GM19324 (cell line): Measurements from ENCODE around the gene ATP11A.
A peak's percentile ranks its signal among the peaks of the same experiment; 100 is the strongest.
"Not testable (repeated sequence)": the region's sequence is repeated elsewhere in the genome, so short reads cannot be mapped to it uniquely, and the experiment has no call there.

Source experiments
- ATAC-seq: cut with Tn5 transposase; IDR thresholded peaks from one replicate; pipeline ENCODE4 v1.9.1; 2021; ENCODE audit warnings: mild to moderate bottlenecking, moderate library complexity; ENCODE audit not compliant: unreplicated experiment, low FRiP score

ATP11A gene

DNA sequence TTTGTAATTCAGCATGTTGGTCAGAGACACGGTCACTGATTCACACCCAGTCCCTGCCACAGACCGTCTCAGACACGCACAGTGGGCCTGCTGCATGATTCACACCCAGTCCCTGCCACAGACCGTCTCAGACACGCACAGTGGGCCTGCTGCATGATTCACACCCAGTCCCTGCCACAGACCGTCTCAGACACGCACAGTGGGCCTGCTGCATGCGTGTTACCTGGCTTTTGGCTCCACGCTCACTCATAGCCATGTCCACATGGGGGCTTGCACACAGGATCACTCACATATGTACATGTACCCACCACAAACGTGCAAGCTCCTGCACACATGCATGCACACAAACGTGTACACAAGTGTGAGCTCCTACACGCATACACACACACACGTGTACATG, 194.9 kb downstream of the ATP11A start:
- not testable (repeated sequence) for ATAC-seq

DNA sequence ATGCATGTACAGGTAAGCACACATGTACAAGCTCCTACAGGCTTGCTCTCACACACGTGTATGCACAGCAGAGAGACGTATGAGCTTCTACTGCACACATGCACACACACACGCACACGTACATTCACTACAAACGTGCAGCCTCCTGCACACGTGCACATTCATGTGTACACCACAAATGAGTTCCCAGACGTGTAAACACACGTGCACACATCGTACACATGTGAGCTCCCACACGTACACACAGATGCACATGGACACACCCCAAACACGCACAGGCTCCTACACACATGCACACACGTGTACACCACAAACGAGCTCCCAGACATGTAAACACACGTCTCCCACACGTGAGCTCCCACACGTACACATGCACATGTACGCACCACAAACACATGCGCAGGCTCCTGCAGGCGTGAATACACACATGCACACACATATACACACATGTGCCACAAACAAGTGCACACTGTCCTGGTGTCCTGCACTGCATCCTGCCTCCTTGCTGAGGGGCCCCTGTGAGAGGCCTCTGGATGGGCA, 195.5 kb downstream of the ATP11A start:
- ATAC-seq: no peak

DNA sequence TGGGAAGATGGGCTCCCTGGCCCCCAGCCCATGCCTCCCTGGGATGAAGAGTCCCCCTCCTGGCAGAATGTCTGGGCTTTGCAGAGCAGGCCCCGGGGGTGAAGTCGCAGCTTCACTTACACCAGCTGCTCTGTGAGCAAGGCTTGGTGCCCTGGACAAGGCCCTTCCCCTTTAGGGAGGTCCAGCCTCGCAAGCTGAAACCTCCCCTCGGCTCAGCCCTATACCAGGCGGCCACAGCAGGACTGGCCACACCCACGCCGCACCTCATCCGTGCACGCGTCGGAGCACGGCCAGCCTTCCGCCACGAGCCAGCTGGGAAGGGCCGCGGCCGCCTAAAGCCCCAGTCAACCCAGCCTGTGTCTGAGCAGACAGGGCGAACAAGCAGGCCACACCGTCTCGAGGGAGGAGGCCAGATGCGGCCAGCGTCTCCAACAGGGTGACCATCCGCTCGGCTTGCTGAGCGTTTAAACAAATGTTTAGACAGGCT, 196.0 kb downstream of the ATP11A start:
- no peak for ATAC-seq

DNA sequence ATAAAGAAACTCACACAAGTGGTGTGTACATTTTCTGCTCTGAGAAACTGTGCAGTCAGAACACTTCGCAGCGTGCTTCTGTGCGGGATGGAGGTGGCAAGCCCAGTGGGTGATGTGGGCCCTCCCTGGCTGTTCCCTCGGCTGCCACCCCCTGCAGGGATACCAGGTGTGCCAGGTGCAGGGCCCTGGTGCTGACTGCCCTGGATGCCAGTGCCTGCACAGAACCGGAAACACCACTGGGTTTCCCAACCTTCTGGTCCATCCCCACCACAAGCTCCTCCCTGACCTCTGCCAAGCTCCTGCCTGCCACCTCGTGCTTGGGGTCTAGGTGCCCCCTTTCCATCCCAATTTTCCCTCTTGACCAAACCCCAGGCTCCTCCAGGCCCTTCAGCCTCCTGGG, 197.3 kb downstream of the ATP11A start:
- no peak for ATAC-seq

DNA sequence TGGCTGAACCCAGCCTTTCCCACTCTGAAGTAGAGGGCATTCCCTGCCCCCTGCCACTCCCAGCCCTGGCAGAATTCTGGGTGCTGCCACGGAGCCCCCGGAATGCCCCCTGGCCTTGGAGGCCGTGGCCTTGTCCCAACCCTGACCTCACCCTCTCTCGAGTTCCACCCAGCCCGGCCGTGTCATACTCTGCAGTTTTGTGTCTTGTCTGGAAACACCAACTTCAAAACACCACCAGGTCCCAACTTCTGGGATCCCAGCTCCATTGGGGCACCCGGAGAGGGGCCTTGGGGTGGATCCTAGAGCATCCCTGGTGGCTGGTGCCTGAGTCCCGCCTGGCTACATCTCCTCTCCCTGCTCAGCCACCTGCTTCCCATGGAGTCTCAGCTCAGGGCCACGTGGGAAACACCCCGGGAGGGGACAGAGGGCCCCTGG, 197.7 kb downstream of the ATP11A start:
- no peak for ATAC-seq

DNA sequence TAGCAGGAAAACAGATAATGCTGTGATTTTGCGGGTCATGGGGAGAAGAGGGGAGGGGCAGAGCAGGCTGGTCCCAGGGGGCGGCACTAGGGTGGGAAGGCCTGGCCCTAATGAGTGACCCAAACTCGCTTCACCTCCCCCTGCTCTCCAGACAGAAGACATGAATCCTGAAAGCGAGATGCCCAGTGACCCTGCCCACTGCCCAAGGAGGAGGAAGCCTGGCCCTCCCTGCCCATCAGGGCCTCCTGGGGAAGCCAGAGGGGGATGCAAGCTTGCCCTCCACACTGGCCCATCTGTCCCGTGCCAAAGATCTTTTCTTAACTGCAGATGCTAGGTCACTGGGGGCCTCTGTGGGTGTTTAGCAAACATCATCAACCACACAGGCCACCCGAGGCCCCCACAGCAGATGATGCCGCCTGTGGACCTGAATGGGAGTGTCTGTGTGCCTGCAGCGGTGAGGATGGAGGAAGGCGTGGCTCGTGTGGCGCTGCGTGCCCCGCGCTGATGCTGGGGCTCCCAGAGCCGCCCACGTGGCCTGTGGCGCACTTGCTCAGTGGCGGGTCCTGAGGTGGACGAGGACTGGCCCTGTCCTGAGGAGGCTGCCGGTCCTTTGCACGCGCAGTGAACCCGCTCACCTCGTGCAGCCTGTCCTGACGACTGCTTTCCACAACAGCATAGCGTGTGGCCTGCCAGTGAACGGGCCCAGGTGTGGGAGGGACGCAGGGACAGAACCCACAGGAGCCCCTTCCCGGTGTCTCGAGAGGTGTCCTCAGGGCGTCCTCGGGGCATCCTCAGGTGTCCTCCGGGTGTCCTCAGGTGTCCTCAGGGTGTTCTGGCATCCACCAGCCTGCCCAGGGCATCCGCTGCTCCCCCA, 198.6 kb downstream of the ATP11A start:
- ATAC-seq: no peak

DNA sequence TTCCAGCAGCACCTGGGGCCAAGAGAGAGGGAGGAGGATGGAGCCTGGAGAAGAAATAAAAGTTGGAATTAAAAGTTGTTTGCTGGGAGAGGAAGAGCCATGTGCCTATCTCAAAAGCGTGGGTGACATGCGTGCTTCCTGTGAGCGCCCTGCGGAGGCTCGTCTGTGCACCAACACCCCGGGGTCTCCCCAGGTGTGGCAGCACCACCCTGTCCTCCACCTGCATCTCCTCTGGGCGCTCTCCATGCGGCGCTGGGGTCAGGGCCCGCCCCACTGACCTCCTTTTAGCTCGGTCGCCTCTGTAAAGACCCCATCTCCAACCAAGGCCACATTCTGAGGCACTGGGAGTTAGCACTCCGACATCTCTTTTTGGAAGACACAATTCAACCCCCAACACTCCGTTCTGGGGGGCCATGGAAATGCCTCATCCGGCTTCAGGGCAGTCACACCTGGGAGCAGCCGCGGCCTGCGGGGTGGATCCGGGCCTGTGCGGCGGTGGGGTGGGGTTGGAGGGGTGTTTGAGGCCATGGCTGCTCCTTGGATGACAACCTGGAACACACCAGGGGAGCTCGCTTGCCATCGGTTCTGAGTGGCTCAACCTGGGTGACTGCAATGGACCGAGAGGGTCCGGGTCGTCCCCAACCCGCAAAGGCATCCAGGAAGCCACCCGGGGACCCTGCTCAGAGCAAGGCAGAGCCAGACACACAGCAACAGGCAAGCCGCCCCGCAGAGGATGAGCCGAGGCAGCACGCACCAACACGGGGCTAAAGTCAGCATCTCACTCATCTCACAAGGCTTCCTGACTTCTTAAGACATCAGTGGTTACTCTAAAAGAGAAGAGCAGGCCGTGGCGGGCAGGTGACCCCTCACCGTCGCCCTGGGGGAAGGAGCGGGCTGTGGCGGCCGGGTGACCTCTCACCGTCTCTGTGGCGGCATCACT, 199.8 kb downstream of the ATP11A start:
- no peak for ATAC-seq

DNA sequence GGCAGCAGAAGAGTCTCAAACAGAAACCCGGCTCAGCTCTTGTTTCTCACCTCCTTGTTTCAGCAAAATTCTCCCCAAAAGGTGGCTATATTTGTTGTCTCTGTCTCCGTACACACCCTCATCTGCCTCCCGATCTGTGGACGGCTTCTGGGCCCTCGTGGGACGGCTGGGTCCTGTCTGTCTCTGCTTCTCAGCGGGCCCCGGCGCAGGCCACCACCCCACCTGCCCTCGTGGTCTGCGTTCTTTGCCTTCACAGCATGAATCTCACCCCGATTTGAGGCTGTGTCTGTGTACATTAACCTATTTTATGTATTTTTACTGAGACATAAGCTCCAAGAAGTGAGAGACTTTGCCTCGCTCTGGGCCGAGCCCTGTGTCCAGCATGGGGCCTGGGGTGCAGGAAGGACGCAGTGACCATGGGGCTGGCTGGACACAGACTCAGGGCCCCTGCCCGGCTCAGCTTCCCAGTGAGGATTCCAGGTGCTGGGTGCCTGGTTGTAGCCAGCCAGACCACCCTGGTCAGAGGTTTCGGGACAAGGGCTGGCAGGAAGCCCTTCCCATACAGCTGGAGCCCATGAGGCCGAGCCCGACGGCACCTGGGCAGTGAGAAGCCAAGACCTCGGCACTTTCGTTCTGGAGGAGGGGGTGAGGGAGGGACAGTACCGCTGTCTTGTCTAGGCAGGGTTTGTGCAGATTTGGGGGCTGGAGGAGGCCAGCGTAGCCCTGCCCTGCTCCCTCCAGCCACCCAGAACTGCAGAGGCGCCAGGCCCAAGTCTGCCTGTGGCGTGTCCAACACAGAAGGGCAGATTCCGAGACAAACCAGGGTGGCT, 200.7 kb downstream of the ATP11A start:
- no peak for ATAC-seq

DNA sequence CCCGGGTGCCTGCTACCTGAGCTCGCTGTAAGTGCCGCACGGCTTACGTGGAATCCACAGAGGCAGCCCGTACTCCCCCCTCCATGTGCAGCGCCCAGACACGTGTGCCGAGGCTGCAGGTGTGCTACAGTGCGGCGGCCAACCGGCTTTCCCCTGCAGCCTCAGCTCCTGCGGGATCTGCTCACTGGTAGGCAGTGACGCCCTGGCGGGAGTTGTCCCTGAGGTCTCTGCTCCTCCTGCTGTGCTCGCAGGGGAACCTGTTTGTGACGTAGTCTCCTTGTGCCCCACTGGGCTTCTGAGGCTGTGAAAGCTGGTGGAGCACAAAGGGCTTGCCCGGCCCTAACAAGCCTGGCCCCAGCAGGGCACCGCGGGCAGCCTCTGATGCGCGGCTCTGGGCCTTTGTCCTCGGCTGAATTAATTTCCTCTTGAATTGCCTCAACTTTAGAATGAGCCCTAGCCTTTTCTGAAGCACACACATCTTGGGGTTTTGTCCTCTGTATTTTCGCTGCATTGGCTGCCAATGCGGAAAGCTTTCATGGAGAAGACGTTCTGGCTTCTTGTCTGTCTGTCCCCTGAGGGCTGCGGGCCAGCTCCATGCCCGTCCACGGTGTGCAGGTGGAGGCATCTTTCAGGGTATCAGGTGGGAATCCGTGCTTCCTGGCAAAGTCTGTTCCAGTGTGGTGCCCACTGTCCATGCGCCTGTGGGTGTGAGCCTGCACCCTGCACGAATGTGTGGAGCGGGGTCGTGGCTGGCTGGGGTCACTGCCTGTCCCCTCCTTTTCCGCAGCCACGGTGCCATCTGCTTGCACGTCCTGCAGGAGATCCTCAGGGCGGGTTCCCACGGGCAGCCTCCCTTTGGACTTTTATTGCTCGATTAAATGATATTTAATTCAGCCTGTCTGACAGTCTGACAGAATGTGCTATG, 201.9 kb downstream of the ATP11A start:
- ATAC-seq: no peak

DNA sequence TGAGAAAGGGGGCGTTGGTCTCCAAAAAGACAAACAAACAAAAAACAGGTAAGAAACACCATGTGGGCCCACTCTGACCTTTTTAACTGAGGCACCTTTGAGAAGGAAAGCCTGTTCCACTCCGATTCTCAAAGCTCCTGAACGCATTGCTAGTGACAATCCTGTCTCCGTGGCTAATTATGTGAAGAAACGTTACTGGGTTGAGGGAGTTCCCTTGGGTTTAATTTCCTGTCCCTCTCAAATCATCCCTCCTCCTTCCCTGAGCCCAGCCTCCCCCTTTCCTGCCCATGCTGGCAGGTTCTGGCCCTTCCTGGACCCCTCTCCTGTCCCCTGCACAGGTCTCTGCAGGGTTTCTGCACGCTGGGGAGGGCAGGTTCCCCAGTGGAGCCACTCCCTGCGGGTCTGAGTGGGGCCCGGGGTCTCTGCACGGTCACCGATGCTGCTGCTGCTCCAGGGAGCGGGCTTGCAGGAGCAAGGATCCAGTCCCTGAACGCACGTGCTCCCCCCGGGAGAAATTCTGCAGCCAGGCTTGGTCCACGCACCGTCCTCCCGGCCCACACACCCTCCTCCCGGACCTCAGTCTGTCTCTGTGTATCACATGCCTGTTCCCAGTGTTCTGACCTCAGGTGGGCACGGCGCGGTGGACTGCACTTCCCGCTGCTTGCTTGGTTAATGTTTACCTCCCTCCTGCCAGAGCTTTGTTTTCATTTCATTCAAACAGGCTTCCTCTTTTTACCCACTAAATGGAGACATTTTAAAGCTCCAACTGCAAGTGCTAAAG, 202.8 kb downstream of the ATP11A start:
- ATAC-seq: no peak

DNA sequence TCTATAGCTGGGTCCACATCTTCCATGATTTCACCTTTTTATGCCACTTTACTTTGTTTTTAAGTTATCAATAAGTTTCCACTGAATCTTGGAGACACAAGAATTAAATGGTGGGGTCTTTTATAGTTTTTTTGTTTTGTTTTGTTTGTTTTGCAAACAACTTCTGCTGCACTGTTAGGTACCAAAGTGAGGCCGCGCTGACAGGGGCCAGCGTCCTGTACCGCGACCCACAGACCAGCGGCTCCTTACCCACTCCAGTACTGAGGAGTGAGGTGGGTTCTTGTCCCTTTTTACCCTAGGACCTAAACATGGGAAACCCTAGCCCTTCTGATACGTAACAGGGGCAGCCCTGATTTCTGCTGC, 203.3 kb downstream of the ATP11A start:
- ATAC-seq: no peak

DNA sequence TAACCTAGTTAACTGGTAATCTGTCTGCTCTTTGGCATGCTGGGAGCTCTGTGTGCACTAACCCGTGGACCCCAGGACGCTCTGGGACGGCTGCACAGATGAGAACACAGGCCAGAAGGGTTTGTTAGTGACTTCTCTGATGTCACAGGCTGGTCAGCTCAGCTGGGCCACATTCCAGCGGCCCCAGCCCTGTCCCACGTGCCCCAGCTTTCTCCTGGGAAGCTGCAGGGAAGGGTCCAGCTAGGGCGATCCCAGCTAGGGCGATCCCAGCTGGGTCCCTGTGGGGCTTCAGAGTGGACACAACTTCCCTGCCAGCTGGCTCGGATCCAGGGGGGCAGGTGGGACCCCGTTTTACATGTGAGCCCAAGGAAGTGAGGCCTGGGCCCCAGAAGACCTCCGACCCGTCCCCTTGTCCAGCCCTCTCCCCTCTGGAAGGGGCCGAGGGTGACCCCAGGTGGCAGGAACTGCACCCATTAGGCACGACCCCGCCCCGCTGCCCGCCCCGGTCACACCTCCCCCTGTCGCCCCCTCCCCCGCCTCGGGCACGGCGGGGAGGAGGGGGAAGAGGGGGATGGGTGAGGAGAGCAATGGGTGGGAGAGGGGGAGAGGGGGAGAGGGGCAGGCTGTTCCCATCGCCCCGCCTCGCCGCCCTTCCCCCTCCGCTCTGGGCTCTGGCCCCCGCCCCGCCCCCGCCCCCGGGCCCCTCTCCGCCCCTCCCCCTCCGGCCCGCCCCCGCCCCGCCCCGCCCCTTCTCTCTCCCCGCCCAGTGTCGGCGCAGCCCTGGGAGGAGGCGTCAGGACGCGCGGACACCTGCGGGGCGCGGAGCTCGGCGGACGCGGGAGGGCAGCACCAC, 204.0 kb downstream of the ATP11A start:
- peak; percentile 38 for ATAC-seq

DNA sequence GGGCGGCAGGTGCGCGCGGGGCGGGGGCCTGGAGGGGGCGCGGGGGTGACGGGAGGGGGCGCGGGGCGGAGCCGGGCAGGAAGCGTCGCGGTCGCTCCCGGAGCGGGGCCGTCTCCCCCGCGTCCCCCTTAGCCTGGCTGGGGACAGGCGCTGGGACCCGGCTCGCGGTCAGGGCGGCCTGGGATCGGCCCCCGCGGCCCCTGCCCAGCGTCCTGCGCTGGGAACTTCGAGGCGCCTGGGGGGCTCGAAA, 204.5 kb downstream of the ATP11A start:
- no peak for ATAC-seq

DNA sequence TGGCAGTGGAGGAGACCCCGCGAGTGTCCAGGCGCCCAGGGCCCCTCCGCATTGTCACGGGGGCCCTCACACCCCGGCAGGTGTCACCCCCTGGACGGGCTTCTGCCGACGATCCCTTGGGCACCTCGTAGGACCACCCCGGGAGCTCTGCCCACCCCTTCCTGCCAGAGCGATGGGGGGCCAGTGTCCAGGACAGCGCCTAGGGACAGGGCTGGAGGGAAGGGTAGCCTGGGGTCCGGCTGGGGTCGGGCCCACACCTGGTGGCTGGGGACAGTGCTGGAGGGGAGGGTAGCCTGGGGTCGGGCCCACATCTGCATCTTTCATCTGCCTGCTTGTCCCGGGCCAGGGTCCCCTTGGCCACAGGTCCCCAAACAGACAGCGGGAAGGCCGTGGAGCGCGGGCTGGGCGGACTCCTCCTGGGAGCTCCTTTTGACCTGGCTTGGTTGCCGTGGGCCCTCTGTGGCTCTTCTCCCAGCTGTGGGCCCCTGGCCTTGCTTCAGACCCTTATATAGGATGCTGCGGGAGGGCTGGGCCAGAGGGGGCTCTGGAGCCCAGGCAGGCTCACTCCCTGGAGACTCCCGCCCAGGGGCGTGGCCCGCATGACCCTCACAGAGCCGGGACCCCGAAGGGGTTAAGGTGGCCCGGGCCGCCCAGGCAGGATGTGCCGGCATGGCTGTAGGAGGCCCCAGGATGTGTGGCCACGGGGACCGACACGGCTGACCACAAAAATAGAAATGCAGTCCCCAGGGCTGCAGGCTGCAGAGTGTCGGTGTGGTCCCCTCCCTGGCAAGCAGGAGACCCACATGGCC, 205.0 kb downstream of the ATP11A start:
- no peak for ATAC-seq

DNA sequence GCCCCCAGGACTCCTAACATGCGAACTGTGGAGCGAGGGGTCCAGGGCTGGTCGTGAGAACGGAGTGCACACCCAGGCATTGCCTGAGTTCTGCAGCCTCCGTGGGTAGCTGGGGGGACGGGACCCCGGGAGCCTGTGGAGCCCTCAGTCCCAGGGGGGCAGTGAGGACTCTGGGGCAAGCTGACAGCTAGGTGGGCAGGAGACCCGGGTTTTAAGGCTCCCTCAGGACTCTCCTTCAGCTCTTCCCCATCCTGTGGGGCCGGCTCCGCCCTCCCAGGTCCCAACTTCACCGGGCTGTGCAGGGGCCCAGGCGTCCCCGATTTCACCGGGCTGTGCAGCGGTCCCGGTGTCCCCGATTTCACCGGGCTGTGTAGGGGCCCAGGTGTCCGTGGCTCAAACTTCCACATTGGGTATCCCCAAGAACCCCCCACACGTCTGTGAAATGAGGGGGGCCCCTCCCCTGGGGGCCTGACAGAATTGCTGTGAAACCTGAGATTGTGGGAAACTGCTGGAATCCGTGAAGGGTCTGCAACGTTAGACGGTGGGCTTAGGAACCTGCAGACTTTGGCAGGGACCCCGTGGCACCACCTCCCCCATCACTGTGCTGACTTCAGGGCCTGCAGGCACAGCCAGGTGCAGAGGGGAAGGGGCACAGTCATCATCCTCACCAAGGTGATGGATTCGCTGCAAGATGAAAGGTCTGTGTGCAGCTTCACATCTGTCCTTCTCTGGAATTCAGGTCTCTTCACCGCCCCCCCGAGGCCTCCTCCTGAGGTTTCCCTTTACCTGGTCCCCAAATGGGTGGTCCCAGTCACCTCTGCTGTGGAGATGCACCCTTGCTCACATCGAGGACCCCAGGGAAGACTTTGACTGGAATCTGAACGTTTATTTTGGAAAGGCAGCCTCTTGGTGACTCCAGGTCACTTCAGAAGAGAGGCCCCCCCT, 206.0 kb downstream of the ATP11A start:
- ATAC-seq: no peak
